ENCODE results near the gene DDX47.

DDX47 gene

GRCh38 chr12:12877153-12877768, 64.1 kb downstream of the DDX47 start:
- Histone ChIP-seq H3K27me3 (no peaks in the 10 kb centered on the region), H3K9me3 (no peaks in the 10 kb centered on the region), H3K36me3 (no peaks in the 10 kb centered on the region), H3K4me3 (ENCODE audit: low read depth, low read length) (no peak overlapping the region), H3K4me1 (no peaks in the 10 kb centered on the region)
- no peak for DNase-seq
- TF ChIP-seq CTCF (IDR thresholded peaks at IDR 0.05; ENCODE audit: low read depth, low read length), result no peak

GRCh38 chr12:12877781-12878455, 64.8 kb downstream of the DDX47 start:
- H3K4me3 ChIP-seq (ENCODE audit: low read depth, low read length), result no peak overlapping the region
- H3K9me3 ChIP-seq, result no peaks in the 10 kb centered on the region
- no peak for TF ChIP-seq CTCF (IDR thresholded peaks at IDR 0.05; ENCODE audit: low read depth, low read length)
- H3K36me3 ChIP-seq, result no peaks in the 10 kb centered on the region
- peak; percentile 34 for DNase-seq
- no peaks in the 10 kb centered on the region for H3K27me3 ChIP-seq
- no peaks in the 10 kb centered on the region for H3K4me1 ChIP-seq
